ENCODE measurements around the gene BBIP1. TPM values are rescaled to one million over a fixed set of nuclear protein-coding genes. Genes with fewer than 3 reads are reported as not detected.

Gene BBIP1
- total RNA-seq, 2 donors from 2014 or later: 30.8 to 36.4 TPM

DNA sequence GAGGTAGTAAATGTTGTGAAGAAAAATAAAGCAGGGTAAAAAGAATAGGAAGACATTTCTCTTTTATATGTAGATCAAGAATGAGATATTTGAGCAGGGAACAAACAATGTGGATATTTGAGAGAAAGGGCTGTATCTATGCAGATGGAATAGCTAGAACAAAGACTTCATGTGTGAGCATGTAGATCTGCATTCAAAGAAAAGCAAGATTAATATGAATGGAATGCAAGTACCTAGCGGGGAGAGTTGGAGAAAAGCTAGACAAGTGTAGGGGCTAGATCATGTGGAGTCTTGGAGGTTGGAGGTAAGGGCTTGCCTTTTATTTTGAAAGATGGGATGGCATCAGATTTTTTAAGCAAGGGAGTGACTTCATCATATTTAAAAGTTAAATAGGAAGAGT is 27.5 kb upstream of the BBIP1 start:
- H3K9me3 ChIP-seq (ENCODE audit: control insufficient read depth, low read length, poor library complexity, severe bottlenecking): no peaks in the 10 kb centered on the region
- Mint-ChIP-seq H3K27me3 (no peaks in the 10 kb centered on the region), H3K4me3 (no peak overlapping the region), H3K4me1 (peaks cover 28% of the 10 kb centered on the region), H3K36me3 (ENCODE audit: low read depth) (peaks cover 5% of the 10 kb centered on the region), H3K27ac (no peak overlapping the region)
- ATAC-seq: no peak
- no peak for DNase-seq

DNA sequence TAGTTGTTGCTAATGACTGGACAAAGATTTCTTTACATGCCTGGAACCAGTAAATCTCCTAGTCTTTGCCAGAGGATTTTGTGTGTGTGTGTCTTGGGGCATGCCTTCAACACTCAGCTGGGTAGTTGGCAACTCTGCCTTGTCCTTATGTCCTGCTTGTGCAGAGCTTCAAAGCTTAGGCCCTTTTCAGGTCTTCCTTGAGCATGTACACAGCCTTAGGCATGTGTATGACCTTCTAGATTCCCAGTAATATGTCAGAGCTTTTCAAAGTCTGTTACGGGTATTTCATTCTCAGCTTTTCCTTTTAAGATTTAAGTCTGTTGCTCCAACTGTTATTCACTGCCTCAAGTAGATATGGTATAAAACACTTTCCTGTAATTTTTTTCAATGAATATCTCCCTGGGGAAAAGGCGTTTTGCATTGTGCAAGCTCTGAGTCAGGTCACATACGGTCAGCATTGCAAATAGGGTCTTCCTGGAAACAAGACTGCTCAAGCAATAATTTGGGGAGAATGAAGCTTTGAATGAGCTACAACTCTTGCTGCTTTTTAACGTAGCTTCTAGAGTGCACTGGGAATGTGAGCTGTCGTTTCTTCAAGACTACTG is 25.9 kb upstream of the BBIP1 start:
- H3K27me3 Mint-ChIP-seq: no peaks in the 10 kb centered on the region
- H3K27ac Mint-ChIP-seq: no peak overlapping the region
- DNase-seq: no peak
- no peak overlapping the region for H3K4me3 Mint-ChIP-seq
- H3K36me3 Mint-ChIP-seq (ENCODE audit: low read depth): peaks cover 5% of the 10 kb centered on the region
- no peak for ATAC-seq
- H3K4me1 Mint-ChIP-seq: peaks cover 28% of the 10 kb centered on the region
- no peaks in the 10 kb centered on the region for H3K9me3 ChIP-seq (ENCODE audit: control insufficient read depth, low read length, poor library complexity, severe bottlenecking)

DNA sequence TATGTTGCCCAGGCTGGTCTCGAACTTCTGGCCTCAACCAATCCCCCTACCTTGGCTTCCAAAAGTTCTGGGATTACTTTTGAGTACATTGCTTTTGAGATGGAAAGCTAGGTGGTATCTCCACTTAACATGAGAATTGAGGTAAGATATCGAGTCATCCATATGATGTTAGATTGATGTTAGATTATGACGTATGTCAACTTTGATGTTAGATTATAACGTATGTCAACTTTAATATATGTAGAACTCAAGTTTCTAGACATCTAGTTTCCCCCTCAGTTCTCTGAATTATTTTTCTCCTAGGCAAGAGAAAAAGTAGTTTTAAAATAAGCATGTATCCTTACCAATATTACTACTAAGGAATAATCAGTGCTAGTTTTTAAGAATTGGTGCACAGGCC is 20.4 kb upstream of the BBIP1 start:
- H3K27me3 Mint-ChIP-seq: no peaks in the 10 kb centered on the region
- DNase-seq (no peak), ATAC-seq (no peak)
- H3K4me1 Mint-ChIP-seq: peaks cover 15% of the 10 kb centered on the region
- H3K36me3 Mint-ChIP-seq (ENCODE audit: low read depth): peaks cover 6% of the 10 kb centered on the region
- H3K27ac Mint-ChIP-seq: no peak overlapping the region
- H3K4me3 Mint-ChIP-seq: no peak overlapping the region
- no peaks in the 10 kb centered on the region for H3K9me3 ChIP-seq (ENCODE audit: control insufficient read depth, low read length, poor library complexity, severe bottlenecking)

DNA sequence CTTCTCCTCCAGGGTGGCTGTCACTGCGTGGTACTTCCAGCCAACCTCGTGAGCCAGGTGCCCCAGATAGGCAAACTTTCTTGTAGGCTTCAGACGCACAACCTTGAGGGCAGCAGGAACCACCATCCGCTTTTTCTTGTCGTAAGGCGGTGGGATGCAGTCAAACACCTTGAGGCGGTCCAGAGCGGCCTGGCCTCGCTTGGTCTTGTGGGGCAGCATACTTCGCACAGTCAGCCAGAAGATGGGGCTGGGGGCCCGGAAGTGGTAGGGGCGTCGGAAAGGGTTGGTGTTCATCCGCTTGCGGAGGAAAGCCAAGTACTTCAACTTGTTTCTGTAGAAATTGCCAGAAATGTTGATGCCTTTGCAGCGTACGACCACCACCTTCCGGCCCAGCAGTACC is 17.8 kb upstream of the BBIP1 start:
- Mint-ChIP-seq H3K36me3 (ENCODE audit: low read depth) (peaks cover 4% of the 10 kb centered on the region), H3K4me3 (no peak overlapping the region), H3K27ac (no peak overlapping the region), H3K4me1 (peaks cover 10% of the 10 kb centered on the region), H3K27me3 (no peaks in the 10 kb centered on the region)
- ATAC-seq (no peak), DNase-seq (no peak)
- no peaks in the 10 kb centered on the region for H3K9me3 ChIP-seq (ENCODE audit: control insufficient read depth, low read length, poor library complexity, severe bottlenecking)

DNA sequence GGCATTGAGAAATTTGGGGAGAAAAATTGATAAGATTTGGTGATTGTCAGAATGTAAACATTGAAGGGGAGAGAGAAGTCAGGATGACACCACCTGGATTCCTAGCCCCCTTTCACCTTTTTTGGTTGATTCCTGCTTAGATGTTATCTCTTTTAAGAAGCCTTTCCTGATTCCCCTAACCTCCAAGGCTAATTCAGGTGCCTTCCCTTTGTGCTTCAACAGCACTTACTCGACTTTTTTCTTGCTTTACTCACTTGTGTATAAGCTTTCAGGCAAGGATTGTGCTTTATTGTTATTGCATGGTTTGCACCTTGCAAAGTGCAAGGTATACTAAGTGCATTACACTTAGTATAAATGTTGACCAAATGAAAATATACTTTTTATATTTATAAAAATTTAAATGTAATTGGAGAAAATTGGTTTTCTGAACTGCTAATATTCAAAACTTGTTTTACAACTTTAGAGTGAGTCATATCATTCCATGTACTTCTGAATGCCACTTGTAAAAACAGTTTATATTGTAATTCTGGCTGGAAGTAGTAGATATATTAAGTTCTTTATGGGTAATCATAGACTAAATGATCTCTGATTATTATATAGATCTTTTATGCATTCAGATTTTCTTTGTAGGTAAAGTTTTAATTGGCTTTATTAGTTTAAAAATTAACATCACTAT is 13.7 kb upstream of the BBIP1 start:
- H3K36me3 Mint-ChIP-seq (ENCODE audit: low read depth): peaks cover 4% of the 10 kb centered on the region
- H3K27ac Mint-ChIP-seq: no peak overlapping the region
- H3K9me3 ChIP-seq (ENCODE audit: control insufficient read depth, low read length, poor library complexity, severe bottlenecking): no peaks in the 10 kb centered on the region
- no peaks in the 10 kb centered on the region for H3K27me3 Mint-ChIP-seq
- peaks cover 16% of the 10 kb centered on the region for H3K4me1 Mint-ChIP-seq
- ATAC-seq (no peak), DNase-seq (no peak)
- H3K4me3 Mint-ChIP-seq: peak overlapping the region; percentile 12

DNA sequence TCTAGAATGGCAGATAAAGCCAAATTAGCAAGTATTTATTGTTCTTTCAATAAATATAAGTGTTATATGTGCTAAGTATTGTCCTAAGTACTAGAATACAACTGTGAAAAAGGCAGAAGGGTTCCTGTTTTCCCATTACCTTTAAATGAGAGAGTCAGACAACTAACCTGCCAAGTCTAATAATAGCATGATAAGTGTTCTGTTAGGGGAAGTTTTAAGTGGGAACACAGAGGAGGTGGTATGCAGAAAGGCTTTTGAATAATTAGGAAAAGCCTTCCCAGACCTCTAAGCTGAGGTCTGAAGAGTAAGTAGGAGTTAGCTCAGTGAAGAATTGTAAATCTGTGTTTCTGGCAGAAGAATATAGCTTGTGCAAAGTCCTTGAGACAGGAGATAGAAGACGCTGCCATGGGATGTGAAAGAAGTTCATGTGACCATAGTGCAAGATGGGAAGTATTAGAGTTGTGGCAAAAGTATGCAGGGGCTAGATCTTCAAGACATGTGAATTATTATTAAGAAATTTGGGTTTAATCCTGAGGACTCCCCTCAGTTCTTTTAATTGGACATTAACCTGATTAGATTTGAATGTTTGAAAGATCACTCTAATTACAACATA is 12.9 kb upstream of the BBIP1 start:
- no peak overlapping the region for H3K27ac Mint-ChIP-seq
- peaks cover 14% of the 10 kb centered on the region for H3K4me1 Mint-ChIP-seq
- DNase-seq (no peak), ATAC-seq (no peak)
- no peaks in the 10 kb centered on the region for H3K27me3 Mint-ChIP-seq
- H3K4me3 Mint-ChIP-seq: no peak overlapping the region
- no peaks in the 10 kb centered on the region for H3K9me3 ChIP-seq (ENCODE audit: control insufficient read depth, low read length, poor library complexity, severe bottlenecking)
- peaks cover 2% of the 10 kb centered on the region for H3K36me3 Mint-ChIP-seq (ENCODE audit: low read depth)

DNA sequence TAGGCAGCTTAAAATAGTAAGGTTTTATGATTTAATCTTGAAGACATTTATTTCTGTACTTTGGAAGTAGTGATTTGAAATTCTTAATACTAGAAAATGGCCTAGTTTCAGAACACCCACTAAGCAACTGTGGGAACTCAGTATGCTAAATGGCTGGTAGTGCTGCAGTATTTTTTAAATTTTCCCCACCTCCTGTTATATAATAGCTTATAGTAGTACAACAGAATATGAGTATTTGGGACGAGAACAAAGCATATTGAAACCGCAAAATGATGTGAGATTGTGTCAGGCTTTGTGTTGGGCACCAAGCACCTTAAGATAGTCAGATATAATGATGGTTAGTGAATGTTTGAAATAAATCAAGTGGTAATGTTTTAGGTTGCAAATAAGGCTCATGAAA is 8.5 kb upstream of the BBIP1 start:
- H3K9me3 ChIP-seq (ENCODE audit: control insufficient read depth, low read length, poor library complexity, severe bottlenecking): no peaks in the 10 kb centered on the region
- no peaks in the 10 kb centered on the region for H3K36me3 Mint-ChIP-seq (ENCODE audit: low read depth)
- ATAC-seq (peak; percentile 71), DNase-seq (no peak)
- peaks cover 25% of the 10 kb centered on the region for H3K4me1 Mint-ChIP-seq
- no peak overlapping the region for H3K4me3 Mint-ChIP-seq
- H3K27ac Mint-ChIP-seq: no peak overlapping the region
- H3K27me3 Mint-ChIP-seq: no peaks in the 10 kb centered on the region

DNA sequence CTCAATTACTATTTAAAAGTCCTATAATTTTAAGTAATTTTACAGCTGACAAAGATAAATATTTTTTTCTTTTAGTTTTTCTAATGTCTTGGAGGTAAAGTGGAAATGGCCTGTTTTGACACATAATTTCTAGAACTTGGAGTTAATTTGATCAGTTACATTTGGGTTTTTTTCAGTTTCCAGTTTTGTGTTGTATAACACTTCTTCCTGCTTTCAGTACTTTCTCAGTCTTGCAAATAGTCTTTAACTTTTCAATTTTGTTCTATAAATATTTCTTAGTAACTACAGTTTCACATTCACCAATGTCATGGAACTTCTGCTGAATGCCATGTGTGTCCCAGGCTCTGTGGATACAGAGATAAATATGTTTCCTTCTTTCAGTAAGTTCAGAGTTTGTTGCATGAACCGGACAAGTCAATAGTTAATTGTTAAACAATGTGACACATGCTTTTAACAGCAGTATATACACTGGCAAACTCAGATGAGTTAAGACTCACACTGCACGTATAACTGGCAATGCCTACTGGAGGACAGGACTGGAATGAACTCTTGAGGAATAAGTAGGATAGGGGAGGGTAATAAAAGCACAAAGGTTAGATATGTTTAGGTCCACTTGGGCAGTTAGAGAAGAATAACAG is 5.0 kb upstream of the BBIP1 start:
- ATAC-seq (no peak), DNase-seq (no peak)
- H3K9me3 ChIP-seq (ENCODE audit: control insufficient read depth, low read length, poor library complexity, severe bottlenecking): no peaks in the 10 kb centered on the region
- Mint-ChIP-seq H3K36me3 (ENCODE audit: low read depth) (peaks cover 3% of the 10 kb centered on the region), H3K4me1 (peaks cover 29% of the 10 kb centered on the region), H3K4me3 (no peak overlapping the region), H3K27me3 (no peaks in the 10 kb centered on the region), H3K27ac (peak overlapping the region; percentile 75)

DNA sequence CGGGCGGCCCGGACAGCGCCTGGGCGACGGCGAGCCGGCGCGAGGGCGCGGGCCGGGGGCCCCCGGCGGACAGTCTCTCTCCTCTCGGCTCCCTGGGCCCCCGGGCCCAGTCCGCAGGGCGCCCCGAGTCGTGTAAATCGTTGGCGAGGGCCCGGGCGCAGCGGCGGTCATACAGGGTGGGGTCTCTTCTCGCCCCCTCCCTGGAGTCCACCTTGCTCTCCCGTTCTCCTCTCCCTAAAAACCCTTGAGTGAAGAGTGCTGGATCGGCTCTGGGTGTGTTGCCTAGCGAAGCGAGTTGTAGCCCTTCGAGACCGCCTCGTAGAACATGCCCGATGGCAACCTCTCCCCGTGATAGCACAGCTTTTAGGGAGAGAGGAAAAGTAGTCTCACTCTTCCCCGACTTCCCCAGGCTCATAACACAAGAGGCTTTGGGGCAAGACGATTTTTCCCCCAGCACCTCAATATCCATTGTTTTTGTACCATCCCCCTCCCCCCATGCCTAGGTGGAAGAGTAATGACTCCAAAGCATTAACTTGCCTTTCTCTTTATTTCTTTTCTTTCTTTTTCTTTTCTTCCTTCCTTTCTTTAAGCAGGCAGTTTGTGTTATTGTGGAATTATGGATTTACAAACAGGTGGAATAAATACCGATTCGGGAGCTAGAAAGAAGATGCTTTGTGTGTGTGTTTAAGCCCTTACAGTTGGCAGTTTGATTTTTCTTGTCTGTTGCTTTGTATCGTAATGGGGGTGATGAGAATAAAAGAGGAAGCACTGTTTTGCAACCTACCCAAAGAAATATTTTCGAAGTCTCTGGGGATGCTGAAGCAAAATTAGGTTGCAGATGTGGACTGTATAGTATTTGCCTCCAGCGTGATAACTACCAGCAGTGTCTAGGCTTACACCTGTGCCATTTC is 1.2 kb upstream of the BBIP1 start:
- H3K4me1 Mint-ChIP-seq: peaks cover 29% of the 10 kb centered on the region
- H3K9me3 ChIP-seq (ENCODE audit: control insufficient read depth, low read length, poor library complexity, severe bottlenecking): no peaks in the 10 kb centered on the region
- ATAC-seq: no peak
- peak in 1 of 3 donors; percentile 8 for DNase-seq
- peak overlapping the region; percentile 98 for H3K4me3 Mint-ChIP-seq
- no peaks in the 10 kb centered on the region for H3K27me3 Mint-ChIP-seq
- H3K27ac Mint-ChIP-seq: peak overlapping the region; percentile 100
- peaks cover 4% of the 10 kb centered on the region for H3K36me3 Mint-ChIP-seq (ENCODE audit: low read depth)

DNA sequence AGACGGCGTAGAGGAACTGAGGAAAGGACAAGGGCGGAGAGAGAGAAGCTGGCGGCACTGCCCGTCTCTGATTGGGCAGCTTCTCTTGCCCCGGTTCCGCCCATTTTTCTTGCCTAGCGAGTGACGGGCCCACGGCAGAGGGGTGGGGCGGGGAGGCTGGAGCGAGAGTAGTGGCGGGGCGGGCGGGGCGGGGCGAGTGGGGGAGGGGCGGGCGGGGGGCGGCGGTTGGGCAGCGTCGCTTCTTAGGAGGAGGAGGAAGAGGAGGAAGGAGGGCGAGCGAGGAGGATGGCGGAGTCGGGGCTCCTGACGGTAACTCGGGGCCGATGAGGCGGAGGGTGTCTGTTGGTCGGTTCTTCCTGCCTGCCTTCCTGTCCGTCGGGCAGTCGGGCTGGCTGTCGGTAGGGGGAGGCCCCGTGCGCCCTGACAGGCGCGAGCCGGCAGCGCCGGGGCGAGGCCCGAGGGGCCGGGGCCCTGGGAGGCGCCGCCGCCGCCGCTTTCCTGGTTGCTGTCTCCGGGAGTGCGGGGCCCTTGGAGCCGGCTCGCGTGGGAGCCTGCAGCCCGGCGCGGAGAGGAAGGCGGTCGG is 460 bp upstream of the BBIP1 start, which contains the start of gene SHOC2:
Gene SHOC2 (plus strand): TSS at position 256 of the 583 bp plus-strand sequence. CDS start 44,755 bp downstream, outside the sequence.
- peak; percentile 94 to 98 (median 95) for DNase-seq
- Mint-ChIP-seq H3K4me1 (peaks cover 29% of the 10 kb centered on the region), H3K4me3 (peak within 1 kb of the TSS; percentile 98), H3K27me3 (no peaks in the 10 kb centered on the region), H3K27ac (peak within 1 kb of the TSS; percentile 100), H3K36me3 (ENCODE audit: low read depth) (peaks cover 4% of the 10 kb centered on the region)
- ATAC-seq: peak; percentile 50
- no peaks in the 10 kb centered on the region for H3K9me3 ChIP-seq (ENCODE audit: control insufficient read depth, low read length, poor library complexity, severe bottlenecking)

DNA sequence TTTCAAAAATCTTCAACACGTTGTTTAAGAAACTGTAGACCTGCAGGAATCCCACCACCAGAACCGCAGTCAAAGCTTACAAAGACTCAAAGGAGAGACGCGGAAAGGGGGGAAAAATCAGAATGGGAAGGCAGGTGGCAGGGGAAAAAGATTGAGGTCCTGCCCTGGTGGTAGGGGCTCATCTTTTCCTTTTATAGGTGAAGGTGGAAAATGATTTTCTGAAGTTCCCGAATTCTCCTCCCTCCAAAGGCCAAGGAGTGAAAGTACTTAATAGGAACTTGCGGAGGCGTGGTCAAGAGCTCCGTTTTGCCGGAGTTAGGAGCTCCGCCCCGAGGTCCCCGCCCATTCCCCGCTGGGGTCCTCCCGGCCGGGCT is 724 bp downstream of the BBIP1 start:
- ATAC-seq (no peak), DNase-seq (peak; percentile 73 to 81 (median 77))
- peak overlapping the region; percentile 100 for H3K27ac Mint-ChIP-seq
- H3K36me3 Mint-ChIP-seq (ENCODE audit: low read depth): peaks cover 4% of the 10 kb centered on the region
- H3K9me3 ChIP-seq (ENCODE audit: control insufficient read depth, low read length, poor library complexity, severe bottlenecking): no peaks in the 10 kb centered on the region
- peak overlapping the region; percentile 98 for H3K4me3 Mint-ChIP-seq
- H3K27me3 Mint-ChIP-seq: no peaks in the 10 kb centered on the region
- peaks cover 23% of the 10 kb centered on the region for H3K4me1 Mint-ChIP-seq

DNA sequence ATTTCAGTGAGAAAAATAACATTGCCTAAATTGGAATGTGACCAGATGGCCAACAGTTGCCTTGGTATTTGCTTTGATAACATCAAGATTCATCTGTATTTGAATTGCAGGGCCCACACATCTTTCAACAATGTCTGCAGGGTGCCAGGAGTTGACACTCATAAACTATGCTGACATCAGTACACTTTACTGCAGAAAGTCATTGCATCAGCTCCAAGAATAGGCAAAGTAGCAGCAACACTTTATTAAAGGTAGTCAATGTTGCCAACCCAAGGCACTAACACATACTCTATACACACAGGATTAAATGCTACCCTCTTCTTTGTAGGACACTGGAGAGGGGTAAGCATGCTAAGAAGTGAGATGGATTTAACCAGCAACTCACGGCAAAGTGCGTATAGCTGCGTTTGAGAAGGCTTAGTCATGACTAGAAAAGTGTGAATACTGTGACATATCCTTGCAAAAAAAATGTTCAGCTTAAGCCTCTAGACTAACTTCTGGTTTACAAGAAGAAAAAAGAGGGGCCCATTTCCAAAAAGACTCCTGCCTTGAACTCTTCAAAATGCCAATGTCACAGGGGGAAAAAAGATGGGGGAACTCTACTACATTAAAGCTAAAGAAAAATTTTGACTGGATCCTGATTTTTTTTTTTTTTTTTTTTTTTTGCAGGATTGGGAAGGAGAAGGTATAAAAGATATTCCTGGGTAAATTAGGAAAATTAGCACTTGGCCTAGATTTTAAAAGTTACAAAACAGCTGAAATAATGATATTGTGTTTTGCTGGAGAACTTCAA is 2.2 kb downstream of the BBIP1 start:
- Mint-ChIP-seq H3K27ac (peak overlapping the region; percentile 100), H3K4me1 (peaks cover 17% of the 10 kb centered on the region)
- no peak for ATAC-seq

More for the DNA sequence above, 2.2 kb downstream of the BBIP1 start:
- no peak for DNase-seq
- no peak overlapping the region for H3K4me3 Mint-ChIP-seq
- H3K9me3 ChIP-seq (ENCODE audit: control insufficient read depth, low read length, poor library complexity, severe bottlenecking): no peaks in the 10 kb centered on the region
- peaks cover 4% of the 10 kb centered on the region for H3K36me3 Mint-ChIP-seq (ENCODE audit: low read depth)
- H3K27me3 Mint-ChIP-seq: no peaks in the 10 kb centered on the region
